Stimulated activated CD8-positive, alpha-beta memory T cell treated with anti-CD3 and anti-CD28 coated beads, Interleukin-15, amount 100 ng/mL, for 4 hours (primary cell): ENCODE measurements around the gene ANKRD10.
"Not testable (repeated sequence)": the region's sequence is repeated elsewhere in the genome, so short reads cannot be mapped to it uniquely, and the experiment has no call there.

Source experiments
- DNase-seq, 2 donors: peaks; one replicate each; pipeline ENCODE4 v3.0.0-alpha.2; 2020; ENCODE audit warnings: low read depth in 2 of 2

The ANKRD10 gene

DNA sequence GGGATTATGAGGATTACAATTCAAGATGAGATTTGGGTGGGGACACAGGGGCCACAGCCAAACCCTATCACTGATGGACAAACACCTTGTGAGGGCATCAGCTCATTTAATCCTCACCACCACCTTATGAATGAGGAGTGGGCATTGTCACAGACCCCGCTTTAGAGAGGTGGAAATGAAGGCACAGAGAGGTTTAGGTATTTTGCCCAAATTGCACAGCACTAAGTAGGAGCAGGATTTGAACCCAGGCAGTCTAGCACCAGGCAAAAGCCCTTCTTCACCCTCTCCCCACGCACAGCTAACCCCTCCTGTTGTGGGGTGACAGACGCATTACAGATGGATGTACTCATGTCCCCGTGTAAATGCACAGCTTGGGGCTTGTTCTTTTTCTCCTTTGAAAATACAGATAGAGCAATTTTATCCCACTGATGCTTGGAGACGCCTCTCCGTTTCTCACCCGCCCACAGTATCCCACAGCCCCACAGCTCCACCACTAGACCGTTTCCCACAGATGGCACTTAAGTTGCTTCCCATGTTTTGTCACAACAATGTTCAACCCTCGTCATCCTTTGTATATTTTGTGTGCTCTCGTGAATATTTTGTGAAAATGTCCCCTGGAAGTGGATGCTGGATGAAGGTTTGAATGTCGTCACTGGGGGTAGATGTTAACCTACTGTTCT, 48.2 kb downstream of the ANKRD10 start:
- no peak for DNase-seq

DNA sequence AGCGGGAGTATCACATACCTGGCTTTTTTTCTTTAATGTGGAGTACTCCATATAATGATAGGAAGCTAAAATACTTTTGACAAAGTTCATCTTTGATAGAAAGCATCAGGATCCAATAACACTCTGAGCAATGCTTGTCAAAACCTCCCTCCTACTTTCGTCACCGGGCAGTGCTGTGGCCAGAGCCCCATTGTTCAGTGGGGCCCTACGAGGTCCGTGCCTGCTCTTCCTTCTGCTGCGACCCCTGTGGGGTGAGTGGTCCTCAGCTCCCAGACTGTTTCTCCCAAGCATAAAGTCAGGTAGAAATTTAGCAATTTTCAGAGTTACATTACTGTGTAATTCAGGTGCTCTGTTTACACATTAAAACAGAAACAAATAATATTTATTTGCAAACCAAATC, 51.2 kb downstream of the ANKRD10 start:
- DNase-seq, result no peak

DNA sequence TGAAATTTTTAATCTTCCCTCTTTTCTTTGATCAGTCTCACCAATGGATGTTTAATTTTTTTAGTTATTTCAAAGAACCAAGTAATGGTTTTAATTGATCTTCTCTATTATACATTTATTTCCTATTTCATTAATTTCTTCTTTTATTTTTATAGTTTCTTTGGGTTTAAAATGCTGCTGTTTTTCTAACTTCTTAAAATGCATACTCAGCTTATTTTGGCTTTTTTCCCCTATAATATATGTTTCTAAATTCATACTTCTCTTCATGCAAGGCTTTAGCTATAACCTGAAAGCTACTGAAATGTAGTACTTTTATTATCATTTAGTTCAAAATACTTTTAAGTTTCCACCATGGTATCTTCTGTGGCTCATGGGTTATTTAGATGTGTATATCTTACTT, 53.9 kb downstream of the ANKRD10 start:
- no peak for DNase-seq

DNA sequence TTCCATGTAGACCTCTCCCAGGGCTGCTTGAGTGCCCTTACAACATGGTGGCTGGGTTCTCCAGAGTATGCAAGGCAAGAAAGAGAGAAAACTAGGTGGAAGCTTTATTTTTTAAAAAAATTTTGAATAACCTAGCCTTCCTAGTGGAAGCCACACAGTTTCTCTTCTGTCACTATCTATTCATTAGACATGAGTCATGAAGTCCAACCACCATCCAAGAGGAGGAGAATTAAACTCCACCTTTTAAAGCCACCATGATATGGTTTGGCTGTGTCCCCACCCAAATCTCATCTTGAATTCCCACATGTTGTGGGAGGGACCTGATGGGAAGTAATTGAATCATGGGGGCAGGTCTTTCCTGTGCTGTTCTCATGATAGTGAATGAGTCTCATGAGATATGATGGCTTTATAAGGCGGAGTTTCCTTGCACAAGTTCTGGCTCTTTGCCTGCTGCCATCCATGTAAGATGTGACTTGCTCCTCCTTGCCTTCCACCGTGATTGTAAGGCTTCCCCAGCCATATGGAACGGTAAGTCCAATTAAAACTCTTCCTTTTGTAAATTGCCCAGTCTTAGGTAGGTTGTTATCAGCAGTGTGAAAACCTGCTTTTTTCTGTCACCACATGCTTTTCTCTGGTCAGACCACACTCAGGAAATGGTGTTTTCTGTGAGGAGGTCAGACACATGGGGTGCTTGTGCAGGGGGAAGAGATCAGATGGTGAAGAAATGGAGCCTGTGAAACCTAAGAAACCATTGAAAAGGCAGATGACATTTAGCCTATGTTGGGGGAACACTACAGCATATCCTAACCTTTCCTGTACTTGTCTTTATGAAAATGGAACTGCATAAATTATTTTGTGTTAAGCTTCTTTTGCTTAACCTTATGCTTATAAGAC, 57.7 kb downstream of the ANKRD10 start:
- no peak for DNase-seq

DNA sequence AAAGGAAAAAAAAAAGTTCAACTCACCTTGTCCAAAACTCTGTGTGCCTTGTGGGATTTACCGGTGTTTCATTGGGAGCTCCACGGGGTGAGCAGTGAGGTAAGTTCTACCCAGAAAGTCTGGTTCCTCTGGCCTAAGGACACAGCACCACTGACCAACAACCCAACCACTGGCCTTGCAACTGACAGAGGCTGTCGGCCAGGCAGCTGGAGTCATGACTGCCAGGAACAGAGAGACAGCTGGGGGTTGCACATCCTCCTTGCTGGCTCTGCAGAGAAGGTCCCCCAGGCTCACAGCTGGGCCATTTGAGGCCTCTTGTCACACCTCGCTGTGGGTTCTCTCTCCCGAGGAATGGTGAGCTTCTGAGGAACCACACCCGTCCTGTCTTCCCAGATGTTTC, 59.5 kb downstream of the ANKRD10 start:
- no peak for DNase-seq

DNA sequence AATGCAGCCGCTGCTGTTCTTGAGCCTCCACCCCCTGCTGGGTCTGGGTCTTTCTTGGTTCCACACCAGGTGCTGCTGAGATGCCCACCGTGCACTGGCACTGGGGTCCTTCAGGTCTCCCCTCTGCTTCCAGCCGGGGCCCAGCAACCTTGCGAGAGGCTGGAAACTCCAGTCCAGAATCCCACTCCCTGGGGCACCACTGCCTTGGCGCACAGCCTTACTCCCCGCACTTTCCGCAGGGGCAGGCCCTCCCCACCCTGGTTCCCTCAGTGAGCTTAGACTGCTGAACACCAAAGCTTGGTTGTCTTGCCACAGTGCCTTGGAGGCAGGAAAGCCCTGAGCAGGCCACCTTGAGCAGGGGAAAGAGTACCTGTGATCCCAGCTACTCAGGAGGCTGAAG, 60.0 kb downstream of the ANKRD10 start:
- no peak for DNase-seq

DNA sequence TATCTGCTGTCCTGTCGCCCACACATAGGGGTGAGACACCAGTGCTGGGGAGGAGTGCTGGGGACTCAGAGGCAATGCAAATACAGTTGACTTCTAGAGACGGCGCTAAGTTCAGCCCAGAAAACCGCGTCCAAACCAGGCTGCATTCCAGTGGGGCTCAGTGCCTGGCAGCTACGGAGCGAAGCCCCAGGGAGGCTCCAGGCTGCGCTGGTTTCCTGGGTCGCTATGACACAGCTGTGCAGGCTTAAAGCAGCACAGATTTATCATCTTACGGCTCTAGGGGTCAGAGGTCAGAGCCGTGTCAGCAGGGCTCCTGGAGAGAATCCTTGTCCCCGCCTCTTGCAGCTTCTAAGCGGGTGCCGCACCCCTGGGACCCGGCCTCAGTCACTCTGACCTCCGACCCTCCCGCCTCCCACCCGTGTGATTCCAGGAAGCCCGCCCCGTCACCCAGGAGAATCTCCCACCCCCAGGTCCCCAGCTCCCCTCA, 61.6 kb downstream of the ANKRD10 start:
- no peak for DNase-seq

DNA sequence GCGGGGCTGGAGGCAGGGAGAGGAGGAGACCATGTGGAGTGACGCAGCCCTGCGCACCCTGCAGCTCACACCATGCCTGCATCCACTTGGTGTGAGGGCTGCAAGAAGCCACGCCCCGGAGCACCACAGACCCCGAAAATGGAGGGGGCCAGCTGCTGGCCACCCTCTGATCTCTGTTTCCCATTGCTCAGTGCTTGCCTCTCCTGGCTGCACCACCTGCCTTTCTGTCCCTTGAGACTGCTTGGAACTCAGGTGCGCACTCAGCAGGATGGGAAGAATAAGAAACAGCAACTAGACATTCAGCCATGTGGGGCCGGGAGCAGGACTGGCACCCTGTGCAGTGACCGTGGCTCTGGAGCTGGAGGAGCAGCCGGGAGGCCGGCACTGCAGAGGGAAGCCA, 64.0 kb downstream of the ANKRD10 start:
- no peak for DNase-seq

DNA sequence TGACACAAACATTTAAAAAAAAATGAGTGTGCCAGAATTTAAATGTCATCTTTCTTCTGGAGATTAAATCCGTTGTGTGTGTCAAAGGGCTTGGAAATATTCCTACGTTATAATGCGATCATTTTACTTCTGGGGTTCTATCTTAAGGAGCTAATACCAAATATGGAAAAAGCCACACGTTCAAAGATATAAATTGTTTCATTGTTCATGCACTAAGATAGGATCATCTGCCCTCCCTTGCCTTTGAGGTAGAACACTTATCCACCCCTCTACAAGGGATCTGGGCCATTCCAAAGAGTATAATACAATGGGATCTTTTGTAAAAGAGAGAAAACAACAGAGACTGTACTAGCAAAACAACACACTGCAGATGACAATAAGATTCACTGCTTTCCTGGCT, 64.9 kb downstream of the ANKRD10 start:
- DNase-seq, result no peak

DNA sequence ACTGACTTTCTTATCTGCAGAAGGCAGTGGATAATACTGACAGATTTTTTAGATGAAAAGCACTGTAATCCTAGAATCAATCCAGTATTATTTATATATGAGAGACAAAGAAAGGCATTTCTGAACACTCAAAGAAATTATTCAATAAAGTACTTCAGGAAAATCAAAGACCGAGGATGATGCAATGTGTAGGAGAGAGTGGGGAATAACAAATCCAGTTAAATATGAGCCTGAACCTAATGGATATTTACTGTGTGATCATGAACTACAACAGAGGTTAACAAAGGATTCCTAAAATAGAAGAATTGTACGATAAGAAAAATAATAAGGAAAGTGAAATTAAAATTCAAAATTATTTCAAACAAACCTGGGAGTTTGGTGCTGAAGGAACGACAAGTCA, 69.3 kb downstream of the ANKRD10 start:
- DNase-seq, result no peak

DNA sequence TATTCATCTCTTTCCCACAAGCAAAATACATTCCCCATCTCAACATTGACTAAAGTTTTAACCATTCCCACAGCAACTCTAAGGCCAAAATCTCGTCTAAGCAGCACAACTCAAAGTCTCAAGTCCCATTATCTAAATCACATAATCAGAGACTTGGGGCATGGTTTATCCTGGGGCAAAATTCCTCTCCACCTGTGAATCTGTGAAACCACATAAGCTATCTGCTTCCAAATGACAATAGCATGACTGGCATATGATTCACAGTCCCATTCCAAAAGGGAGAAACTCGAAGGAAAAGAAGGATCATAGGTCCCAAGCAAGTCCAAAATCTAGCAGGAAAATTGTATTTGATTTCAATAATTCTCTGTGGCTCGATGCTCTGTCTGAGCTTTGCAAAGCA, 73.0 kb downstream of the ANKRD10 start:
- no peak for DNase-seq

DNA sequence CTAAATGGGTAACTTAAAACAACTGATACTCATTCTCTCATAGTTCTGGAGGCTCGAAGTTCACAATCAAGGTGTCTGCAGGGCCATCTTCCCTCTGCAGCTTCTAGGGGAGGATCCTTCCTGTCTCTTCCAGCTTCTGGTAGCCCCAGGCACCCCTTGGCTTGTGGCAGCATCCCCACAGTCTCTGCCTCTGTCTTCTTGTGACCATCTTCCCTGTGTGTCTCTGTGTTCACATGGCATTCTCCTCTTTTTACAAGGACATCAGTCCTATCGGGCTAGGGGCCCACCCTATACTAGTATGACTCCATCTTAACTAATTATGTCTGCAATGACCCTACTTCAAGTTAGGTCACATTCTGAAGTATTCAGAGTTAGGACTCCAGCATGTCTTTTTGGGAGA, 73.5 kb downstream of the ANKRD10 start:
- no peak for DNase-seq

DNA sequence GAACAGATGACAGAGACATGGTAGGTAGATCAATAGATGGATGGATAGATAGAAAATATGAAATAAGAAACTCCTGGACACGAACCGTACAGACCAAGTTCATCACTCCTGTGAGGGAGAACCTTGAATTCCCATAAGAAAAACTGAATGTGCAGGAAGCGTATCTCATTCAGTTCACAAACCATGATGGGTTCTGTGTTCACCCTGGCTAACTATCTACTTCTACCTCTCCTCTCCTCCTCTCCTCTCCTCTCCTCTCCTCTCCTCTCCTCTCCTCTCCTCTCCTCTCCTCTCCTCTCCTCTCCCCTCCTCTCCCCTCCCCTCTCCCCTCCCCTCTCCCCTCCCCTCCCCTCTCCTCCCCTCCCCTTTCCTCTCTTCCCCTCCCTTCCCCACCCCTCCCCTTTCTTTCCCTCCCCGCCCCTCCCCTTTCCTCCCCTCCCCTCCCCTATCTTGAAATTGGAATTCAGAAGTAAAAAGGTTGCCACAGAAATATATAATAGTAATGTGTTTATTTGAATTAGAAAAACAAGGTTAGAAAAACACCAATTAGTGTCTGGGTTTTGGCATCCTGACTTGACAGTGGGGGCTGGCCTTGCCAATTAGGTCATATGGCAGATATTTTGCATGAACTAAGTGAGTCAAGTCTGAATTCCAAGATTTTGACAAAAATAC, 75.9 kb downstream of the ANKRD10 start:
- no peak for DNase-seq

DNA sequence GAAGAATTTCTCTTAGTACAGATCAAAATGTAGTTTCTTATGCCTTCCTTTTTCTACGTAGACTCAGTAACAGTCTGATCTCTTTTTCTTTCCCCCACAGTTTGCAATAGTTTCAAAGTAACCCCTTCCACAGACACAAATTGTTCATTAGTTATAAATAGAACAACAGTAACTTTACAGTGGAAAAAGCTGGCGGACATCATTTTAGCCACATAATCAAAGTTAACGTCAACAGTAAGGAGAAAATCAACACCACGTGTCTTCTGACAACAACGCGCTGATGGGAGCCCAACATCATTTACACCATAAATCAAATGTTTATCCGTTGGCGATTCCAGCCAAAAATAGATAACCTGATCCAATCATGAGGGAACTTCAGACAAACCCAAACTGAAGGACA, 76.8 kb downstream of the ANKRD10 start:
- DNase-seq, result no peak

DNA sequence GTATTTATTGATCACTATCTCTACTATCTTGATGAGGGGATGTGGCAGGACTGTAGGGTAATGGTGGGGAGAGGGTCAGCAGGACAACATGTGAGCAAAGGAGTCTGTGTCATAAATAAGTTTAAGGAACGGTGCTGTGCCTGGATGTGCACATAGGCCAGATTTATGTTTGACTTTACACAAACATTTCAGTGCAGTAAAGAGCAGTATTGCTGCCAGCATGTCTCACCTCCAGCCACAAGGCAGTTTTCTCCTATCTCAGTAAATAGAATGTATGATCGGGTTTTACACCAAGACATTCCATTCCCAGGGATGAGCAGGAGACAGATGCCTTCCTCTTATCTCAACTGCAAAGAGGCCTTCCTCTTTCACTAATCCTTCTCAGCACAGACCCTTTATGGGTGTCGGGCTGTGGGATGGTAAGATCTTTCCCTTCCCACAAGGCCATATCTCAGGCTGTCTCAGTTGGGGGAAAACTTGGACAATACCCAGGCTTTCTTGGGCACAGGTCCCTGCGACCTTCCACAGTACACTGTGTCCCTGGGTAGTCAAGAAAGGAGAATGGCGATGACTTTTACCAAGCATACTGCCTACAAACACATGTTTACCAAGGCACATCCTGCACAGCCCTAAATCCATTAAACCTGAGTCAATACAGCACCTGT, 77.3 kb downstream of the ANKRD10 start:
- DNase-seq, result not testable (repeated sequence)

DNA sequence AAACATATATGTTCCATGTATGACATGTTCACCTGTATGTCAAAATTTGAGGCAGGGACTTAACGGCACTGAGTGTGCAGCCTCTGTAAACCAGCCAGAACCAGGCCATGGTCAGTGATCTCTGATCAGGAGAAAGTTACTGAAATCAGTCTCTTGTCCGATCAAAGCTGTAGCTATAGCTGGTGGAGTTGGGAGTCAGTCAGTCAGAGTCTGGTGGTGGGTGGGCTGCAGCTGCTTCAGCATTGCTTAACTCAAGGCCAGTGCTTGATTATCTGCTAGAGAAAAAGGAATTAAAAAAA, 78.3 kb downstream of the ANKRD10 start:
- DNase-seq, result no peak

DNA sequence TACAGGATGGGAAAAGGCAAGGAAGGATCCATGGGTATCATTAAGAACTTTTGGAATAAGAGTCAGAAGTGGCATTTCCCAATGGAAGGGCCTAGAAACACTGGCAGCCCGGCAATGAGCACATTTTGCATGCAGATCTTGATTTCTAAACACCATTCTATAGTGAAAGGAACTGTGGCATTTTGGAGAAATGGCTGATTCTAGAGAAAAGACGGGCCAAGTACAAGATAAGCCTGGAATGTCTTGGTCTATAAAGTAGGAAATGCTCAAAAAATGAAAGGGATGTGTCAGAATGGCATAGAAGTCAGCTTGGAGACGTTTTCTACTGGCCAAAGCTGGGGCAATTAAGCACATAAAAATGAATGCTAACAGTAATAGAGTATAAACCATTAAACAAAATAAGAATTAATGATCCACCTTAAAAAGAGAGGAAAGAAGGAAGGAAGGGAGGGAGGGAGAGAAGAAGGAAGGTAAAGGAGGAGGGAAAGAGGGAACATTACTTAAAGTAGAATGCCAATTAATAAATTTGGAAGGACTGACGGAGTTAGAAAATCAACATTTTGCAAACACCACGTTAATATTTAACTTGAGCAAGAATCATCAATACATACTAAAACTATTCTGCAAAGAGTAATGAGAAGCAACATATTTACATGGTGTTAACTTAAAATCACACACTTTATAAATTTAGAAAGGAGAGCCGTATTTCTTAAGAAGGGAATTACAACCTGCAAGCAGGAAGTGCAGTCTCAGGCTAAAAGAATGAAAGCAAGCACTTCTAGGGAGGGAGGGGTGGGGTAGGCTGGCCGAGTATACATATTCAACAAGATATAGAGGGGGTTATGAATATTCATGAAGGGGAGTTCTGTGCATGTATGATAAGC, 78.9 kb downstream of the ANKRD10 start:
- no peak for DNase-seq

DNA sequence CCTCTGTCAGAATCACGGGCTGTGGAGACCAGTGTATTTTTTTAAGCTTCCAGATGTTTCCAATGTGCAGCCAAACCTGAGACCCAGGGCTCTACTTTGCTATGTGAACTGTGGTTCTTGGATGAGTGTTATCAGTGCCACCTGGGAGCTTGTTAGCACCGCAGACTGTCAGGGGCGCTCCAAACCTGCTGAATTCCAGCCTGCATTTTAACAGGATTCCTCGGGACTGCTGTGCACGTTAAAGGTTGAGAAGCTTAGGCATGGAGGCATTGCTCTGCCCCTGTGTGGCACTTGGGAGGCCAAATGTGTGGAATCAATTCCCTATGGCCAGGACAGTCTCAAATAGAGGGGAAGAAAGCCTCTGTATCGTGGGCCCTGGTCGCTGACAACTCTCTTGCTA, 80.3 kb downstream of the ANKRD10 start:
- no peak for DNase-seq

DNA sequence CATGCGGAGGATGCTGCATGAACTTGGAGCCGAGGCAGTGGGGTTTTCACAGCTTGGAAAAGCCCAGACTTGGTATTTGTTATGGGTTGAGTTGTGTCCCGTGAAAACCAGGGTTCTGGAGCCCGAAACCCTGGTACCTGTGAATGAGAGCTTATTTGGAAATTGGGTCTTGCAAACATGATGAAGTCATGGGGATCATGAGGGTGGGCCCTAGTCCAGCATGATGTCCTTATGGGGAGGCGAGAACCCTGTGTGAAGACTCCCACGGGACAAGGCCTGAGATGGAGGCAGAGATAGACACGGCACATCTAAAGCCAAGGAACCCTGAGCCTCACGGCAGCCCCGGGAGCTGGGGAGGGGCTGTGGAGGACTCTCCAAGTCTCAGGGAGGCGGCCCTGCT, 82.3 kb downstream of the ANKRD10 start:
- DNase-seq, result no peak

DNA sequence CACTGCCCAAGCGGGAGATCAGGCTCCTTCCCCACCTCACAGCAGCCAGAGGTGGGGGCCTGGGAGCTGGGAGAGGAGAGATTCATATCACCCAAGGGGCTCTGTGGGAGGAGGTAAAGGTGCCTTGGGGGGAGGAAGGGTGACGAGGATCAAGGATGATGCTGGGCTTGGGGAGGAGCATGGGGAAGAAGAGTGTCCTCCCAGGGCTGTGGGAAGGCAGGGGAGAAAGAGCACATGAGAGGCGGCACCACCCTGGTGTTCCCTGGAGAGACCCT, 82.7 kb downstream of the ANKRD10 start:
- no peak for DNase-seq

DNA sequence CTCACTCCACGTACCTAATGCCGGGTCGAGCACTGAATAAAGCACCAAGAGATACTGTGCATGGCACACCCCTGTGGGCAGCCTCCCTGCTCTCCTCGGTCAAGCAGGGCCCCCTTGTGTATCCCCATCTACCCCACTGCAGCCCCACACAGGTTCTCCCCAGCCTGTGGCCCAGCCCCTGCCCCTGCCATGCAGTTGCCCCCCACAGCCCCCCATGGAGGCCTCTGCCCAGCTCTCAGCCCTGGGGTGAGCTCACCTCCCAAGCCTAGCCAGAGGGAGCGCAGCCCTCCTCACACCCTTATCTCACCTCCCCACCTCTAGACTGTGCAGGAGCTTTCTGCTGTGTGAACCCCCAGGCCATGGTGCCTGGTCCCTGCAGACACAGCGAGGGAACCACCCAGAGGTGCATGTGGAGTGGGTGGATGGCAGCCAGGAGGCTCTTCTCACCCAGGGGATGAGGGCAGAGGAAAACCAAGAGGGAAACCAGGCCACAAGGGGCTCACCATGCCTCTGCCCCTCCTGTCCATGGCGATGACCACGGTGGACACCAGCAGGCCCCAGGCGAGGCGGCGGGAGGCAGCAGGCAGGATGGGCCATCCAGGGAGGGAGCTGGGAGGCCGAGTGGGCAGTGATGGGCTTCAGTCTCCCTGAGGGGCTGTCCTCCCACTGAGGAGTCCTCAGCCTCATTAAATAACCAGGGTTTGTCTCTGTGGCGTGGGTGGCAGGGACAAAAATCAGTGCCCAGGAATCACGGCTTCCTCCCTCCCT, 83.2 kb downstream of the ANKRD10 start:
- DNase-seq, result no peak
